ENCODE measurements around the gene FRMD6. TPM values are rescaled to one million over a fixed set of nuclear protein-coding genes. Genes with fewer than 3 reads are reported as not detected.

FRMD6 gene
- total RNA-seq, 1 donor from 2014 or later = 228 TPM

DNA sequence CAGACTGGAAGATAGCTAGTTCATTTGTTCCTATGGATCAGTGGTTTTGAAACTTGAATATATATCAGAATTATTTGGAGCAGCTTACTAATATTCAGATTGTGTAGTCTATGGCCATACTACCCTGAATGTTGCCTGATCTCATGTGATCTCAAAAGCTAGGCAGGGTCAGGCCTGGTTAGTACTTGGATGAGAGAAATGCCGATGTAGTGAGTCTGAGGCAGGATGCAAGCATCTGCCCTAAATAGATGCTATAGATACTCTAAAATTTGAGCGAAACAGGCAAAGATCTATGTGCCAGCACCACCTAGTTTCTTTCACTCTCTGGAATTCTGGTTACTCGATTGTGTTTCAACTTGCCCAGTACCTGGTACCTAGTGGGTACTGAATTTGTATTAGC is 40.9 kb downstream of the FRMD6 start:
- TF ChIP-seq, protein P1, sequence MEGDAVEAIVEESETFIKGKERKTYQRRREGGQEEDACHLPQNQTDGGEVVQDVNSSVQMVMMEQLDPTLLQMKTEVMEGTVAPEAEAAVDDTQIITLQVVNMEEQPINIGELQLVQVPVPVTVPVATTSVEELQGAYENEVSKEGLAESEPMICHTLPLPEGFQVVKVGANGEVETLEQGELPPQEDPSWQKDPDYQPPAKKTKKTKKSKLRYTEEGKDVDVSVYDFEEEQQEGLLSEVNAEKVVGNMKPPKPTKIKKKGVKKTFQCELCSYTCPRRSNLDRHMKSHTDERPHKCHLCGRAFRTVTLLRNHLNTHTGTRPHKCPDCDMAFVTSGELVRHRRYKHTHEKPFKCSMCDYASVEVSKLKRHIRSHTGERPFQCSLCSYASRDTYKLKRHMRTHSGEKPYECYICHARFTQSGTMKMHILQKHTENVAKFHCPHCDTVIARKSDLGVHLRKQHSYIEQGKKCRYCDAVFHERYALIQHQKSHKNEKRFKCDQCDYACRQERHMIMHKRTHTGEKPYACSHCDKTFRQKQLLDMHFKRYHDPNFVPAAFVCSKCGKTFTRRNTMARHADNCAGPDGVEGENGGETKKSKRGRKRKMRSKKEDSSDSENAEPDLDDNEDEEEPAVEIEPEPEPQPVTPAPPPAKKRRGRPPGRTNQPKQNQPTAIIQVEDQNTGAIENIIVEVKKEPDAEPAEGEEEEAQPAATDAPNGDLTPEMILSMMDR (IDR thresholded peaks at IDR 0.05; ENCODE audit: insufficient read depth, low read length, poor library complexity, severe bottlenecking) = no peak
- Histone ChIP-seq H3K27me3 (ENCODE audit: control insufficient read depth, insufficient read depth, low read length) (no peaks in the 10 kb centered on the region), H3K36me3 (ENCODE audit: control insufficient read depth, insufficient read depth, low read length) (no peaks in the 10 kb centered on the region), H3K4me3 (ENCODE audit: low read depth, low read length) (no peak overlapping the region)
- DNase-seq (ENCODE audit: low read depth) = no peak

DNA sequence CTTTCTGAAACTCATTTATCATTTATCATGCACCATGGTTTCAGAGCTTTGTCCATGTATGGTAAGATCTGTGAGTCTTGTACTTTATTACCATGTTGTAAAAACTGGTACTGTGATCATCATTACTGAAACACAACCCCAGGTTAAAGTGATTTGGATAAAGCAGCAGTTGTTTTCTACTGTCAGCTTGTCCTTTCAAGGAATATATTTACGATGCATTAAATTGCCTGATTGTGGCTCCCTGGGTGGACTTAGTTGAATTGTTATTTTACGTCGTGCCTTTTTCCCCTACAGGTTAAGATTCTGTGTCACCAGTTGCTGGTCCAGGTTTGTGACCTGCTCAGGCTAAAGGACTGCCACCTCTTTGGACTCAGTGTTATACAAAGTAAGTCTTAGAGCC is 46.1 kb downstream of the FRMD6 start:
- Histone ChIP-seq H3K36me3 (ENCODE audit: control insufficient read depth, insufficient read depth, low read length) (no peaks in the 10 kb centered on the region), H3K27me3 (ENCODE audit: control insufficient read depth, insufficient read depth, low read length) (no peaks in the 10 kb centered on the region), H3K4me3 (ENCODE audit: low read depth, low read length) (no peak overlapping the region)
- DNase-seq (ENCODE audit: low read depth) = no peak
- TF ChIP-seq, protein P1 (IDR thresholded peaks at IDR 0.05; ENCODE audit: insufficient read depth, low read length, poor library complexity, severe bottlenecking) = no peak

DNA sequence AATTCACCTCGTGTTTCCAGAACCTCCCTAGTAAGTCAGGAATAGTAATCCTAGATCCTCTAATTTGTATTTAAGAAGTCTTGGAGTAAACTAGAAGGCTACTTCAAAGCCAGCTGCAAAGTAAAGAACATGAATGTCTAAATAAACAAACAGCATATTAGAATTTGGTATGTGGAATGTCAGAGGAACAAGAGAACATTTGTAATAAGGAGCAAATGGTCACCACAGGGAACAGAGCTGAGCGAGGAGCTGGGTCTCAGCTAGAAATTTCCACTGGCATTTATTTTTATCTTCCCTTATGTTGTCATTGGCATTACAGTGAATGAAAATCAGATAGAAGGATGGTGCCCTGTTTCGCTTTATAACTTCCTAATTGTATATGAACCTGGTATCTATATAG is 50.2 kb downstream of the FRMD6 start:
- no peaks in the 10 kb centered on the region for H3K36me3 ChIP-seq (ENCODE audit: control insufficient read depth, insufficient read depth, low read length)

DNA sequence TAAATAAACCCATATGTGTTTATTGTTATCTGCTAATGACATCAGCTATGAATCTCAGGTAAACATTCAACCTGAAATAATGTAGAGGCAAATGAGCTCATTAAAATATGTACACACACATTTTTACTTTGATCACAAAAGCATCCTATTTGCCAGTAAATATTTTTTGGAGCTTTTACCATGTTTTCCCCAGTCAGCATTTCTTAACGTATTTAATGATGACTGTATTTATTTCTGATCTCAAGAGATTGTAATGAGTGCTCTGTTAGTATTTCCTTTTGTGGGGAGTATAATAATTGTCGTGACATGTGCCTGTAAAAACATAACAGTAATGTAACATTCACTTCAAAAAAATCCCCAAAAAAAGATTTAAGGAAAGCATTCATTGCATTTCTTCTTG is 52.1 kb downstream of the FRMD6 start:
- Histone ChIP-seq H3K36me3 (ENCODE audit: control insufficient read depth, insufficient read depth, low read length) (peaks cover under 1% of the 10 kb centered on the region), H3K4me3 (ENCODE audit: low read depth, low read length) (no peak overlapping the region), H3K27me3 (ENCODE audit: control insufficient read depth, insufficient read depth, low read length) (no peaks in the 10 kb centered on the region)
- TF ChIP-seq, protein P1 (IDR thresholded peaks at IDR 0.05; ENCODE audit: insufficient read depth, low read length, poor library complexity, severe bottlenecking) = no peak
- DNase-seq (ENCODE audit: low read depth) = no peak

More for the DNA sequence above, 50.2 kb downstream of the FRMD6 start:
- DNase-seq (ENCODE audit: low read depth) = no peak
- H3K27me3 ChIP-seq (ENCODE audit: control insufficient read depth, insufficient read depth, low read length) = no peaks in the 10 kb centered on the region
- TF ChIP-seq, protein P1 (IDR thresholded peaks at IDR 0.05; ENCODE audit: insufficient read depth, low read length, poor library complexity, severe bottlenecking) = no peak
- no peak overlapping the region for H3K4me3 ChIP-seq (ENCODE audit: low read depth, low read length)

DNA sequence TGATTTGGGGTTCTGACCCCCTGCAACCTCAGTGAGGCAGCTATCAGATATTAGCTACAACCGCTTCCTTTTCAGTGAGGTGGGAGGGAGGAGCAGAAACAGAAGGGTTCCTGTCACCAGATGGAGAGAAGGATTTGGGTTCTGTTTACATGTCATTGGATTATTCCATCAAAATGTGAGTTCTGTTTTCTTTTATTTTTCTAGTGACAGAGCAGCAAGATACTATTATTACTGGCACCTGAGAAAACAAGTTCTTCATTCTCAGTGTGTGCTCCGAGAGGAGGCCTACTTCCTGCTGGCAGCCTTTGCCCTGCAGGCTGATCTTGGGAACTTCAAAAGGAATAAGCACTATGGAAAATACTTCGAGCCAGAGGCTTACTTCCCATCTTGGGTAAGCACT is 52.8 kb downstream of the FRMD6 start:
- no peak for DNase-seq (ENCODE audit: low read depth)
- Histone ChIP-seq H3K36me3 (ENCODE audit: control insufficient read depth, insufficient read depth, low read length) (peaks cover 1% of the 10 kb centered on the region), H3K4me3 (ENCODE audit: low read depth, low read length) (no peak overlapping the region), H3K27me3 (ENCODE audit: control insufficient read depth, insufficient read depth, low read length) (no peaks in the 10 kb centered on the region)
- TF ChIP-seq, protein P1 (IDR thresholded peaks at IDR 0.05; ENCODE audit: insufficient read depth, low read length, poor library complexity, severe bottlenecking) = no peak

DNA sequence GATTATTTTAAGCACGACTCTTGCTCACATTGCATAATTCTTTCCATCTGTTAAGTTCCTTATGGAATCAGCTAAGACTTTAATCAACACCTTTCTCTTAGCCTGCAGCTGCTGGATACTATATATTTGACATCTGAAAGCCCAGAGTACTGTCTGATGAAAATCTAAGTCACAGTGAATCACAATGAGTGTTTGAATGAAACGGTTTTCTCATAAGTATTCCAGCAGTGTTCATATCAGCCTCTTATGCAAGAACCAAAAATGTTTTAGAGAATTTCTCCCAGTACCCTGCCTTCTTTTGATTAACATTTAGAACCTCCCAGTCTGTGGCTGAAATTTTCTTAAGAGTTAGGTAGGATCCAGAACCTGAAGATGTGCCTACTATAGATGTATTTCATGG is 55.6 kb downstream of the FRMD6 start:
- Histone ChIP-seq H3K4me3 (ENCODE audit: low read depth, low read length) (no peak overlapping the region), H3K36me3 (ENCODE audit: control insufficient read depth, insufficient read depth, low read length) (peaks cover 1% of the 10 kb centered on the region), H3K27me3 (ENCODE audit: control insufficient read depth, insufficient read depth, low read length) (no peaks in the 10 kb centered on the region)
- TF ChIP-seq, protein P1 (IDR thresholded peaks at IDR 0.05; ENCODE audit: insufficient read depth, low read length, poor library complexity, severe bottlenecking) = no peak
- no peak for DNase-seq (ENCODE audit: low read depth)
